ENCODE data around the gene CHST14. TPM values are rescaled to one million over a fixed set of nuclear protein-coding genes. Genes with fewer than 3 reads are reported as not detected.

The CHST14 gene
- total RNA-seq (2014; rRNA removed; shearing (Covaris generic)), result 19.1 and 30.5 TPM in 2 replicates
- 35.4 and 36.1 TPM in 2 replicates for polyA plus RNA-seq (2015; cell fraction: cytosol; rRNA removed)
- polyA plus RNA-seq (2015; cell fraction: nucleus; rRNA removed), result 31.6 and 35.0 TPM in 2 replicates

GRCh38 chr15:40470423-40471104 is at the start of gene CHST14:
Gene CHST14 (plus strand): TSS chr15:40470984. CDS start chr15:40471214, 230 bp downstream.
- DNase-seq (ENCODE audit: low read depth), result peak; percentile 39

- DNase-seq (ENCODE audit: low read depth), result peak; percentile 48
Observed at GRCh38 chr15:40421246-40422157, 49.3 kb upstream of the CHST14 start.

DNA sequence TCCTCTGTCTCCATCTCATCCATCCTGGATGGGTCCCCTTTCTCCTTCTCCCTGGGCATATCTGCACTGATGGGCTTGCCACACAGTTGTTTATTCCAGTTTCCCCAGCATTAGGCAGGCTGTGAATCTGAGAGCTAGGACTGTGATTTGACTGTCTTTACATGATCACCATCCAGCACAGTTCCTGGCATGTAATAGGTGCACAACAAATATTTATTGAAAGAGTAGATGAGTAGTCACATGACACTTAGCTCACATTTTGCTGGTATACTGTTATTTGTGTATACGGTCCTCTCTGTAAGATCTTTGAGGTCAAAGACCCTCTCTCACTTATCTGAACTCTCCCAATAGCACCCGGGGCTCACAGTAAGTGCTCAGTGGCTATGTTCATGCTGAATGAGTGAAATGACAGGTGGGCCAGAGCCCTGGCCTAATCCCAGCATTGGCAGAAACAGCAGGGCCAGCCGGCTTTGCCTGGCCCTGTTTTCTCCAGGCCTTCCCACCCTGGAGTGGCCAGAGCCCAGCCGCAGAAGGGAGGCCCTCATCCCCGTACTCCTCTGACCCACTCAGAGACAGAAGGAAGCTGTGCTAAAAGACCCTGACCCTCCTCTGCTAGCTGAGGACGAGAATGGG is 46.2 kb upstream of the CHST14 start:
- DNase-seq (ENCODE audit: low read depth), result no peak

DNA sequence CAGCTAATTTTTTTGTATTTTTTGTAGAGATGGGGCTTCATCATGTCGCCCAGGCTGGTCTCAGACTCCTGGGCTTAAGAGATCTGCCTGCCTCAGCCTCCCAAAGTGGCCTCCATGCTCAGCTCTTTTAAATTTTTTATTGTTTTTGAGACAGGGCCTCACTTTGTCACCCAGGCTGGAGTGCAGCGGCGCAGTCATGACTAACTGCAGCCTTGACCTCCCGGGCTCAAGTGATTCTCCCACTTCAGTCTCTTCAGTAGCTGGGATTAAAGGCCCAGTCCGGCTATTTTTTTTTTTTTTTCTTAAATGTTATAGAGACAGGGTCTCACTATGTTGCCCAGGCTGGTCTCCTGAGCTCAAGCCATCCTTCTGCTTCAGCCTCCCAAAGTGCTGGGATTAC is 45.1 kb upstream of the CHST14 start:
- DNase-seq (ENCODE audit: low read depth), result no peak

DNA sequence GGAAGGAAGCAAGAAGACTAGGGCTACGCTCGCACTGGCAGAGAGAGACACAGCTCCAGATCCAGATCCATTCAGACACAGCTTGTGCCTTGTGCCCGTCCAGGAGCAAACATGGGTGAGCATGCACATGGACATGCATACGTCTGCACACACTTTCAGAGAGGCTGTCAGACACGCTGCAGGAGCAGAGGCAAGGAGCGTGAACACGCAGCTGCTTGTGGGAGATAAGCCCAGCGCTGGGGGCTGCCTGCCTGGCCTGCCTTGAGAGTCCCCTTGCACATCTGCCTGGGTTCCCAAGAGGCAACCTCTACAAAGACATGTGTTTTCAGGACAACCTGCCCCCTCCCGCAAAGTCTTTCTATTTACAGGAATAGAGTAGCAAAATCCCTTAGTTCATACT is 43.6 kb upstream of the CHST14 start:
- no peak for DNase-seq (ENCODE audit: low read depth)

DNA sequence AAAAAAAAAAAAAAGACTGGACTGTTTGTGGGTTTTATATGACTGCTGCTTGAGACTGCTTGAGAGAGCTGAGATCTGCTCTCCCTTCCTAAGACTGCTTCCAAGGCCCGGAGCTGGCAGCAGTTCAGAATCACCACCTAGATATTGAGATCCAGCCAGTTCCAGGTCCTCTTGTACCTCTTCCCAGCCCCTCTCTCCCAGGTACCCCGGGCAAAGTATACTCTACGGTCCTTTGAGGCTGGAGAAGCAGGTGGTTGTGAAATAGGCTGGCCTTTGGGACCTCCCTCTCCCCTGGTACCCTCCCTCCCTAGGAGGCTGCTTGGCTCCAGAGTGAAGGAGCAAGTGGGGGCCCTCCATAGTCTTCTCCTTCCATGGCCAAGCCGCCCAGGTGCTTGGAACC is 42.6 kb upstream of the CHST14 start:
- no peak for DNase-seq (ENCODE audit: low read depth)

GRCh38 chr15:40429068-40429710 is 41.6 kb upstream of the CHST14 start:
- DNase-seq (ENCODE audit: low read depth), result no peak

DNA sequence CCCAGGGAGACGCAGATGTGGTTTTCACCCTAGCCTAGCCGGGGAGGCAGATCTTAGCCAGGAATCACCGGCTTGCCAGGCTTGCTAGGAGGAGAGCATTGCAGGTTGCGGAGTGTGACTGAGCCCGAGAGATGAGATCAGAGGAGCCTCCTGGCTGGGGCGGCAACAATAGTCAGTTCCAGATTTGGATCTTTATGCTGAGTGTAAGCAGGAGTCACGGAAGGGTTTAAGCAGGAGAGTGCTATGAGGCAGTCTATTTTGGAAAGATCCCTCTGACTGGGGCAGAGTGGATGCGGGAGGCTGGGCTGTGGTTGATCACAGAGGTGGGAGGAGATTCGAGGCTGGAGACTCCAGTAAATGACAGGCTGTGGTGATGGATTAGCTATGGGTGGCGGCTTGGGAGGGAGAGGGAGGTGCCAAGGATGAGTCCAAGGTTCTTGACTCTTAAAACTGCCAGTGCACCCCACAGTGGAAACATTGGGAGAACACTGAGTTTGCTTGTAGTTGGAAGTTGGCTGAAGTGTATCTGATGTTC is 40.4 kb upstream of the CHST14 start:
- DNase-seq (ENCODE audit: low read depth), result no peak

- no peak for DNase-seq (ENCODE audit: low read depth)
Observed at GRCh38 chr15:40435023-40435709, 35.6 kb upstream of the CHST14 start.

- no peak for DNase-seq (ENCODE audit: low read depth)
Observed at GRCh38 chr15:40435710-40436089, 35.1 kb upstream of the CHST14 start.

- no peak for DNase-seq (ENCODE audit: low read depth)
Observed at GRCh38 chr15:40436116-40436891, 34.5 kb upstream of the CHST14 start.

- DNase-seq (ENCODE audit: low read depth), result no peak
Observed at GRCh38 chr15:40436892-40437751, 33.7 kb upstream of the CHST14 start.

DNA sequence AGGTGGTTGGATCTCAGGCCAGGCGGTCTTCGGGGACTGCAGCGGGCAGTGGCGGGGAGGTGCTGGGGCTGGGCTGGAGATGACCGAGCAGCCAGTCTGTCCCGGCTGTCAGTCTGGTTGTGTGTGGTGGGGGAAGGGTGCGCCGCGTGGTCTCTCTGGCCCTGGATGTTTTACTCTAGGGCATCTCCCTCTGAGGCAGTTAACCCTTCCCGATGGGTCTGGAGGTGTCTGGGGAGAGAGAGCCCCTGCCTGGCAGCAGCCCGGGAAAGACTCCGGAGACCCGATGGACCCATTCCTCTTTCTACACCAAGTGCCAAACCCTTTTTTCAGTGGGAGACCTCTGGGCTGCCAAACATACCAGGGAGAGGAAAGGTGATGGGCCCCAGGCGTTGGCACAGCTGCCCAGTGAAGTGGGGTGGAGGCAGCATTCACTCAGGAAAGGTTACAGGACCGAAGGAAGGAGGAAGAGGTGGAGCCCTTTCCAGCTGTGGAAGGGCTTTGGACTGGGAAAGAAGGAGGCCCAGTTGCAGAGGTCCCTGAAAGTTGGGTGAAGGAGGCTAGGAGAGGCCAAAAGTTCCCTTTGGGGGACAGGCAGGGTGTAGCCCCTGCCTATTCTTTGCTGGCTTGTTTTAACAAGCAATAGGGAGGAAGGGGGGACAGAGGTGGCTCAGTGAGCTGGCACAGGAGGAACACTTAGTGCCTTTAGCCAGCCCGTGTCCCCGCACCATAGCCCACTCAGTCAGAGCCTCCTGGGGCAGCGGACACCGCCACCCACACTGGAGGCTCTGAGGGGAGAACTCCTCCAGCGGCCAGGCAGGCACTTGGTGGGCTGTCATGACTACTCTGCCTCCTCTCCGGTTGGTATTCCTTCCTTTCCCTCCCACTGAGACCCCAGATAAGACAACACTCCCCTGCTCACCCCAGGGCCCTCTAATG is 32.8 kb upstream of the CHST14 start:
- no peak for DNase-seq (ENCODE audit: low read depth)

GRCh38 chr15:40438712-40439111 is 32.1 kb upstream of the CHST14 start:
- DNase-seq (ENCODE audit: low read depth), result no peak

DNA sequence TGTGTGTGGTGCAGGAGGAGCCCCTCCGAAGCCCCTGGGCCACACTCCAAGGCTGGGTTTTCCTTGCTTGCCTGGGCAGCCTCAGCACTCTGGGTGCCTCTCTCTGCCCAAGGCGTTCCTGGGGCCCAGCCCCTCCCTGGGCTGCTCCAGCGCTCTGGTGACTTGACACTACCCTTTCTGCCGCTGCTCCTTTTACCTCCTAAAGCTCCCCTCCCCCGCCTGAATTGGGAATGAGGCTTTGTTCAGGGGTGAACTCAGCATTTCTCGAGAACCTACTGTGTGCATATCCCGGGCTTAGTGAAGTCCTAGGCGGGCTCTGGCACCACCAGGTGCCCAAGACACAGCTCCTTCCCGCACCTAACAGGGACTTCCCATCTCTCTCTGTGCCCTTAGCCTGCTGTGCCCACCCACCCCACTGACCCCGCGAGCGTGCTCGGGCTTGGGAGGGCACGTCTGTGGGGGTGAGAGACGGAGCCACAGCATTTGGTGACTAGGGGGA is 31.3 kb upstream of the CHST14 start:
- DNase-seq (ENCODE audit: low read depth), result no peak

- no peak for DNase-seq (ENCODE audit: low read depth)
Observed at GRCh38 chr15:40439960-40440742, 30.6 kb upstream of the CHST14 start.
